Fibroblast of upper back skin (primary cell): Measurements from ENCODE around the gene FAM204A.

Experiments used
- DNase-seq: peaks from one replicate; pipeline ENCODE4 v3.0.0-alpha.2; 2013

Gene FAM204A

GRCh38 chr10:118330295-118331076, 11.6 kb downstream of the FAM204A start:
- no peak for DNase-seq

GRCh38 chr10:118324140-118324539, 18.0 kb downstream of the FAM204A start:
- DNase-seq = no peak

- DNase-seq = no peak
These were observed 20.2 kb downstream of the FAM204A start for GRCh38 chr10:118321724-118322575.

GRCh38 chr10:118315629-118316028, 26.5 kb downstream of the FAM204A start:
- no peak for DNase-seq

- no peak for DNase-seq
These were observed 27.2 kb downstream of the FAM204A start for GRCh38 chr10:118314882-118315281.

GRCh38 chr10:118311505-118311904, 30.6 kb downstream of the FAM204A start:
- DNase-seq = no peak

GRCh38 chr10:118310822-118311221, 31.3 kb downstream of the FAM204A start:
- DNase-seq = no peak

- no peak for DNase-seq
These were observed 32.2 kb downstream of the FAM204A start for GRCh38 chr10:118309911-118310310.

- no peak for DNase-seq
These were observed 33.5 kb downstream of the FAM204A start for GRCh38 chr10:118308664-118309063.

GRCh38 chr10:118307859-118308258, 34.3 kb downstream of the FAM204A start:
- no peak for DNase-seq

- no peak for DNase-seq
These were observed 34.9 kb downstream of the FAM204A start for GRCh38 chr10:118307220-118307619.

- no peak for DNase-seq
These were observed 36.4 kb downstream of the FAM204A start for GRCh38 chr10:118305730-118306129.

GRCh38 chr10:118304521-118304920, 37.6 kb downstream of the FAM204A start:
- no peak for DNase-seq

GRCh38 chr10:118301211-118301610, 40.9 kb downstream of the FAM204A start:
- DNase-seq = no peak

- DNase-seq = no peak
These were observed 41.8 kb downstream of the FAM204A start for GRCh38 chr10:118300320-118300719.

- no peak for DNase-seq
These were observed 43.3 kb downstream of the FAM204A start for GRCh38 chr10:118298787-118299186.

- no peak for DNase-seq
These were observed 51.0 kb downstream of the FAM204A start for GRCh38 chr10:118291122-118291521.

- DNase-seq = no peak
These were observed 51.6 kb downstream of the FAM204A start for GRCh38 chr10:118290471-118290995.

- no peak for DNase-seq
These were observed 54.9 kb downstream of the FAM204A start for GRCh38 chr10:118287076-118287806.

GRCh38 chr10:118286051-118286838, 55.9 kb downstream of the FAM204A start:
- no peak for DNase-seq

GRCh38 chr10:118282670-118283069, 59.5 kb downstream of the FAM204A start:
- no peak for DNase-seq

- DNase-seq = peak; percentile 8
These were observed 63.5 kb downstream of the FAM204A start for GRCh38 chr10:118278649-118279048.
